Measurements from ENCODE around the gene FAM177B.

GRCh38 chr1:222794656-222795474, 57.9 kb downstream of the FAM177B start:
- TF ChIP-seq POLR2A (IDR thresholded peaks at IDR 0.05; ENCODE audit: low read length), result no peak
- no peak for TF ChIP-seq GATA1 (IDR thresholded peaks at IDR 0.05; ENCODE audit: low read depth, low read length)
